IMR-90 (cell line): ENCODE measurements around the gene VMAC. TPM values are rescaled to one million over a fixed set of nuclear protein-coding genes. Genes with fewer than 3 reads are reported as not detected.

ENCODE experiments used
- ATAC-seq: fragments of 200-7000 bp; cut with Tn5 transposase; 2 replicates; pipeline ENCODE4 v1.9.1; 2020; ENCODE audit warnings: low read depth, mild to moderate bottlenecking, moderate library complexity
- BruUV-seq: library from RNA; stranded (reverse); fragments of 400-500 nt; replicated peaks from 2 replicates; lab custom pipeline; 2021; lab: Mats Ljungman, UMichigan
- CTCF ChIA-PET: fragments of 300-600 bp; formaldehyde crosslinking; extraction: SDS; loops from one replicate; lab custom pipeline; 2021; ENCODE audit warnings: antibody characterized with exemption; lab: Yijun Ruan, JAX
- POLR2A ChIA-PET: fragments of 300-600 bp; sonication (Branson Sonifier 250); formaldehyde crosslinking; loops from one replicate; lab custom pipeline; 2022; ENCODE audit warnings: antibody characterized with exemption; ENCODE audit not compliant: unreplicated experiment; lab: Charles Lee
- DNase-seq: peaks from one replicate; pipeline ENCODE4 v3.0.0; 2013
- H2AFZ ChIP-seq: replicated peaks from 2 replicates; pipeline ENCODE3; 2013; ENCODE audit warnings: low read length, mild to moderate bottlenecking; ENCODE audit not compliant: poor library complexity
- H2AK5ac ChIP-seq: 2 replicates; pipeline ENCODE4 v1.6.1; 2013; ENCODE audit warnings: low read depth, low read length, inconsistent platforms
- H2AK9ac ChIP-seq: replicated peaks from 2 replicates; pipeline ENCODE3; 2013; ENCODE audit warnings: mild to moderate bottlenecking, low read depth, low read length, moderate library complexity; ENCODE audit not compliant: poor library complexity
- H2BK120ac ChIP-seq: 2 replicates; pipeline ENCODE4 v1.6.1; 2013; ENCODE audit warnings: low read depth, low read length, inconsistent platforms
- H2BK15ac ChIP-seq: 3 replicates; pipeline ENCODE4 v1.6.1; 2013; ENCODE audit warnings: low read depth, low read length, inconsistent platforms
- H2BK20ac ChIP-seq: 2 replicates; pipeline ENCODE4 v1.6.1; 2013; ENCODE audit warnings: low read depth, mild to moderate bottlenecking, inconsistent platforms, low read length, moderate library complexity
- H2BK5ac ChIP-seq: 2 replicates; pipeline ENCODE4 v1.6.1; 2013; ENCODE audit warnings: mild to moderate bottlenecking, low read depth, low read length, inconsistent platforms; ENCODE audit not compliant: poor library complexity, severe bottlenecking
- H3K14ac ChIP-seq: replicated peaks from 2 replicates; pipeline ENCODE4 v1.6.1; 2013; ENCODE audit warnings: low read depth, low read length, inconsistent platforms
- H3K18ac ChIP-seq: 2 replicates; pipeline ENCODE4 v1.6.1; 2013; ENCODE audit warnings: low read depth, low read length, control low read depth
- H3K23ac ChIP-seq: 2 replicates; pipeline ENCODE4 v1.6.1; 2013; ENCODE audit warnings: low read depth, low read length, inconsistent platforms
- H3K27ac ChIP-seq: 2 replicates; pipeline ENCODE4 v1.5.1; 2013; ENCODE audit warnings: mild to moderate bottlenecking, control low read depth, low read length; ENCODE audit not compliant: insufficient read depth
- H3K27me3 ChIP-seq: 2 replicates; pipeline ENCODE4 v1.6.1; 2013; ENCODE audit warnings: low read length; ENCODE audit not compliant: control insufficient read depth, insufficient read depth
- H3K36me3 ChIP-seq: 2 replicates; pipeline ENCODE4 v1.6.1; 2013; ENCODE audit warnings: low read length, mixed read lengths; ENCODE audit not compliant: control insufficient read depth, insufficient read depth
- H3K4ac ChIP-seq: 2 replicates; pipeline ENCODE4 v1.6.1; 2013; ENCODE audit warnings: low read depth, low read length, inconsistent platforms
- H3K4me1 ChIP-seq: 2 replicates; pipeline ENCODE4 v1.6.1; 2013; ENCODE audit warnings: low read length, mixed read lengths; ENCODE audit not compliant: control insufficient read depth, insufficient read depth
- H3K4me2 ChIP-seq: 2 replicates; pipeline ENCODE4 v1.6.1; 2013; ENCODE audit warnings: low read depth, mild to moderate bottlenecking, control low read depth, low read length, moderate library complexity
- H3K4me3 ChIP-seq: 2 replicates; pipeline ENCODE4 v1.5.1; 2013; ENCODE audit warnings: low read depth, mild to moderate bottlenecking, control low read depth, low read length, moderate library complexity; ENCODE audit not compliant: insufficient read depth
- H3K56ac ChIP-seq: 2 replicates; pipeline ENCODE4 v1.6.1; 2013; ENCODE audit warnings: low read length, inconsistent platforms; ENCODE audit not compliant: insufficient read depth; ENCODE audit errors: extremely low read depth
- H3K79me1 ChIP-seq, 2 experiments: 2 replicates each; pipeline ENCODE4 v1.6.1; 2013; ENCODE audit warnings: low read length in 2 of 2, inconsistent platforms in 1 of 2, low read depth in 1 of 2
- H3K9ac ChIP-seq: 2 replicates; pipeline ENCODE4 v1.6.1; 2013; ENCODE audit warnings: low read depth, low read length, control low read depth
- H3K9me1 ChIP-seq: 2 replicates; pipeline ENCODE4 v1.6.1; 2013; ENCODE audit warnings: low read length, inconsistent platforms; ENCODE audit not compliant: insufficient read depth
- H3K9me3 ChIP-seq: 2 replicates; pipeline ENCODE4 v1.6.1; 2013; ENCODE audit warnings: low read length; ENCODE audit not compliant: control insufficient read depth, insufficient read depth
- H4K20me1 ChIP-seq: 2 replicates; pipeline ENCODE4 v1.6.1; 2013; ENCODE audit warnings: low read length, inconsistent platforms; ENCODE audit not compliant: insufficient read depth
- H4K5ac ChIP-seq: 2 replicates; pipeline ENCODE4 v1.6.1; 2013; ENCODE audit warnings: mild to moderate bottlenecking, low read depth, low read length, control low read depth
- H4K8ac ChIP-seq, 2 experiments: 2 replicates each; pipeline ENCODE4 v1.6.1; 2013; ENCODE audit warnings: low read depth in 2 of 2, low read length in 2 of 2, control low read depth in 1 of 2, inconsistent platforms in 1 of 2
- H4K91ac ChIP-seq: 2 replicates; pipeline ENCODE4 v1.6.1; 2013; ENCODE audit warnings: low read depth, low read length, inconsistent platforms; ENCODE audit not compliant: insufficient read depth
- BHLHE40 ChIP-seq: fragments of 150-350 bp; IDR thresholded peaks from 2 replicates; pipeline ENCODE4 v1.6.1; 2016; ENCODE audit warnings: mild to moderate bottlenecking, low read depth, low read length
- WGBS, 2 experiments: methylation state at CpG; one replicate each; pipeline versions ENCODE4 v1.1.5 to v1.1.7; 2013; ENCODE audit warnings: missing lambda C conversion rate in 2 of 2; ENCODE audit not compliant: insufficient read length in 1 of 2; ENCODE audit errors: extremely low coverage in 2 of 2; 5-methylcytosine and 5-hydroxymethylcytosine counted together
- dilution Hi-C: fragments of 300-500 bp; cut with HindIII; formaldehyde crosslinking; loops from one replicate; pipeline ENCODE4 v1.14.3; 2018; ENCODE audit warnings: low sequenced_read_pairs; ENCODE audit not compliant: unreplicated experiment
- in situ Hi-C: fragments of 300-500 bp; cut with MboI; formaldehyde crosslinking; loops from 3 replicates; pipeline ENCODE4 v1.14.3; 2019; ENCODE audit warnings: low sequenced_read_pairs, inconsistent platforms, mixed read lengths
- intact Hi-C: fragments of 100-400 bp; cut with micrococcal nuclease; formaldehyde crosslinking; loops from 2 replicates; pipeline ENCODE4 v1.10.0; 2022
- polyA plus RNA-seq, 3 experiments: library from polyadenylated mRNA; depleted of rRNA; stranded (reverse); fragments of >200 nt; gene quantifications; 2 replicates each; pipeline ENCODE4 v1.2.3, GENCODE V29; 2012; ENCODE audit warnings: low replicate concordance in 1 of 3
- total RNA-seq: library from RNA; depleted of rRNA; stranded (reverse); fragments of >200 nt; gene quantifications from 2 replicates; pipeline ENCODE4 v1.2.3, GENCODE V29; 2012

VMAC gene
- total and polyA plus RNA-seq, 2 of the 4 experiments (the other 2 are of a cell fraction) = 1.4 to 3.1 TPM

GRCh38 chr19:5880196-5880595 lies 24.5 kb upstream of the VMAC start:
- Histone ChIP-seq H3K56ac (no peak overlapping the region), H3K9me3 (no peaks in the 10 kb centered on the region), H2AK9ac (no peak overlapping the region), H2AFZ (peak overlapping the region; percentile 76), H3K18ac (peak overlapping the region; percentile 53; the same call in 1 of the 2 replicates), H2BK15ac (no peak overlapping the region), H3K79me1 (no peaks in the 10 kb centered on the region), H2BK20ac (peak overlapping the region; percentile 83), H3K36me3 (no peaks in the 10 kb centered on the region), H3K4me2 (no peak overlapping the region), H3K4ac (peak overlapping the region; percentile 92), H2BK120ac (peak overlapping the region; percentile 91), H3K4me1 (peaks cover 16% of the 10 kb centered on the region), H3K4me3 (no peak overlapping the region), H2BK5ac (no peak overlapping the region), H3K9me1 (peaks cover 5% of the 10 kb centered on the region; the same call in 1 of the 2 replicates), H3K23ac (no peak overlapping the region), H3K27me3 (peaks cover 4% of the 10 kb centered on the region), H3K9ac (no peak overlapping the region), H2AK5ac (peak overlapping the region; percentile 96), H3K27ac (no peak overlapping the region), H4K20me1 (no peaks in the 10 kb centered on the region), H4K91ac (peak overlapping the region; percentile 81), H4K5ac (no peak overlapping the region), H3K14ac (peak overlapping the region; percentile 68; the same call in 1 of the 2 replicates), H4K8ac (peak overlapping the region in 1 of 2 experiments; percentile 80; a peak in 1 of 4 replicates)
- in situ Hi-C loops (no loop called here), dilution Hi-C loops (no loop called here), intact Hi-C loops (no loop called here)
- CTCF ChIA-PET = interaction anchor here (0.7 kb wide), 1 partner anchor 19 kb away, joined by 3 read pairs; no protein-coding TSS in a partner anchor
- no TSS peak for BruUV-seq
- no peak; the same call in 1 of the 2 replicates for ATAC-seq
- DNase-seq = no peak
- no CpG with 5 or more reads among the region's 6 CpGs for WGBS, 2 experiments
- TF ChIP-seq BHLHE40 = no peak
- POLR2A ChIA-PET = no interaction called here
